Measurements from ENCODE around the gene LGSN.

GRCh38 chr6:63236398-63236817 is 83.4 kb downstream of the LGSN start:
- TF ChIP-seq, protein P1, sequence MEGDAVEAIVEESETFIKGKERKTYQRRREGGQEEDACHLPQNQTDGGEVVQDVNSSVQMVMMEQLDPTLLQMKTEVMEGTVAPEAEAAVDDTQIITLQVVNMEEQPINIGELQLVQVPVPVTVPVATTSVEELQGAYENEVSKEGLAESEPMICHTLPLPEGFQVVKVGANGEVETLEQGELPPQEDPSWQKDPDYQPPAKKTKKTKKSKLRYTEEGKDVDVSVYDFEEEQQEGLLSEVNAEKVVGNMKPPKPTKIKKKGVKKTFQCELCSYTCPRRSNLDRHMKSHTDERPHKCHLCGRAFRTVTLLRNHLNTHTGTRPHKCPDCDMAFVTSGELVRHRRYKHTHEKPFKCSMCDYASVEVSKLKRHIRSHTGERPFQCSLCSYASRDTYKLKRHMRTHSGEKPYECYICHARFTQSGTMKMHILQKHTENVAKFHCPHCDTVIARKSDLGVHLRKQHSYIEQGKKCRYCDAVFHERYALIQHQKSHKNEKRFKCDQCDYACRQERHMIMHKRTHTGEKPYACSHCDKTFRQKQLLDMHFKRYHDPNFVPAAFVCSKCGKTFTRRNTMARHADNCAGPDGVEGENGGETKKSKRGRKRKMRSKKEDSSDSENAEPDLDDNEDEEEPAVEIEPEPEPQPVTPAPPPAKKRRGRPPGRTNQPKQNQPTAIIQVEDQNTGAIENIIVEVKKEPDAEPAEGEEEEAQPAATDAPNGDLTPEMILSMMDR (IDR thresholded peaks at IDR 0.05; ENCODE audit: insufficient read depth, low read depth, low read length): no peak
- no peak for TF ChIP-seq EZH2 (IDR thresholded peaks at IDR 0.05; ENCODE audit: insufficient read depth, low read length)

Data from astrocyte (in vitro differentiated cells and primary cell).